T-cell (primary cell): ENCODE results near the gene OR10H1. TPM values are rescaled to one million over a fixed set of nuclear protein-coding genes. Genes with fewer than 3 reads are reported as not detected.

Source experiments
- ATAC-seq, 4 experiments: fragments of 200-7000 bp in 3 of 4; fragments of 150-1000 bp in 1 of 4; cut with Tn5 transposase; replicated peaks in 1 of 4; 1 replicate in 3 of 4; 2 replicates in 1 of 4; pipeline ENCODE4 v1.10.0; 2021; ENCODE audit warnings: moderate library complexity in 3 of 4, mild to moderate bottlenecking in 2 of 4, moderate number of reproducible peaks in 1 of 4
- CTCF ChIA-PET, 2 donors: fragments of 300-600 bp; sonication (Branson Sonifier 250); formaldehyde crosslinking; loops; one replicate each; lab custom pipeline; 2022; ENCODE audit warnings: antibody characterized with exemption in 2 of 2; lab: Charles Lee
- POLR2A ChIA-PET, 2 donors: fragments of 300-600 bp; sonication (Branson Sonifier 250); formaldehyde crosslinking; loops; one replicate each; lab custom pipeline; 2022; ENCODE audit warnings: antibody characterized with exemption in 2 of 2; lab: Charles Lee
- DNase-seq, 35 experiments: peaks; one replicate each; pipeline versions ENCODE4 v3.0.0 to v3.0.0-alpha.2; 2013 to 2023
- H3K27ac ChIP-seq: one replicate; pipeline ENCODE4 v1.5.1; 2013; ENCODE audit warnings: low read length
- H3K27me3 ChIP-seq, 2 experiments: replicated peaks in 1 of 2; 1 replicate in 1 of 2; 2 replicates in 1 of 2; pipeline versions ENCODE4 v1.6.1 to v1.7.0; 2013; ENCODE audit warnings: low read length in 1 of 2, mixed read lengths in 1 of 2; ENCODE audit not compliant: control insufficient read depth in 2 of 2, insufficient read depth in 2 of 2; ENCODE audit errors: extremely low read depth in 1 of 2
- H3K36me3 ChIP-seq, 2 donors: 1 replicate in 1 of 2; 2 replicates in 1 of 2; pipeline versions ENCODE4 v1.6.1 to v1.7.0; 2013; ENCODE audit warnings: low read length in 1 of 2; ENCODE audit not compliant: control insufficient read depth in 2 of 2, insufficient read depth in 1 of 2; ENCODE audit errors: extremely low read depth in 1 of 2
- H3K4me1 ChIP-seq, 2 experiments: 1 replicate in 1 of 2; 2 replicates in 1 of 2; pipeline versions ENCODE4 v1.6.1 to v1.7.0; 2013; ENCODE audit warnings: low read length in 2 of 2, mixed read lengths in 1 of 2; ENCODE audit not compliant: insufficient read depth in 2 of 2, control insufficient read depth in 1 of 2; ENCODE audit errors: extremely low read depth in 1 of 2
- H3K4me3 ChIP-seq, 2 donors: 1 replicate in 1 of 2; 2 replicates in 1 of 2; pipeline versions ENCODE4 v1.5.1 to v1.7.0; 2013; ENCODE audit warnings: mild to moderate bottlenecking in 2 of 2, low read length in 1 of 2, moderate library complexity in 1 of 2; ENCODE audit not compliant: control insufficient read depth in 1 of 2; ENCODE audit errors: extremely low read depth in 1 of 2
- H3K9me3 ChIP-seq: 2 replicates; pipeline ENCODE4 v1.7.0; 2013
- H3K27ac Mint-ChIP-seq, 2 donors: one replicate each; pipeline ENCODE4 v1.8.0; 2020 to 2021; ENCODE audit warnings: mild to moderate bottlenecking in 2 of 2, mixed read lengths in 2 of 2
- H3K27me3 Mint-ChIP-seq, 2 donors: one replicate each; pipeline ENCODE4 v1.8.0; 2021 to 2022; ENCODE audit warnings: mixed read lengths in 2 of 2
- H3K36me3 Mint-ChIP-seq: one replicate; pipeline ENCODE4 v1.8.0; 2021; ENCODE audit warnings: mixed read lengths
- H3K4me1 Mint-ChIP-seq, 3 donors: one replicate each; pipeline ENCODE4 v1.8.0; 2020 to 2022; ENCODE audit warnings: mixed read lengths in 3 of 3, mild to moderate bottlenecking in 1 of 3
- H3K4me3 Mint-ChIP-seq, 3 donors: one replicate each; pipeline ENCODE4 v1.8.0; 2020 to 2022; ENCODE audit warnings: mild to moderate bottlenecking in 3 of 3, mixed read lengths in 3 of 3, moderate library complexity in 3 of 3
- H3K9me3 Mint-ChIP-seq, 3 donors: one replicate each; pipeline ENCODE4 v1.8.0; 2020 to 2022; ENCODE audit warnings: mixed read lengths in 3 of 3
- WGBS: methylation state at CpG from one replicate; pipeline ENCODE4 v1.1.5; 2013; ENCODE audit warnings: missing lambda C conversion rate; ENCODE audit not compliant: insufficient coverage; 5-methylcytosine and 5-hydroxymethylcytosine counted together
- total RNA-seq, 35 experiments: library from RNA in 6 of 35; stranded (reverse) in 6 of 35; fragments of 120-200 nt in 1 of 35; gene quantifications; one replicate each; pipeline versions ENCODE4 v1.2.1 to v1.2.4 and lab custom pipeline; 2013 to 2026

Gene OR10H1
- total RNA-seq, 5 donors from 2014 or later (not counting 1 experiment from before 2014, with no cell fraction given): 0.16 TPM; not detected in 4

DNA sequence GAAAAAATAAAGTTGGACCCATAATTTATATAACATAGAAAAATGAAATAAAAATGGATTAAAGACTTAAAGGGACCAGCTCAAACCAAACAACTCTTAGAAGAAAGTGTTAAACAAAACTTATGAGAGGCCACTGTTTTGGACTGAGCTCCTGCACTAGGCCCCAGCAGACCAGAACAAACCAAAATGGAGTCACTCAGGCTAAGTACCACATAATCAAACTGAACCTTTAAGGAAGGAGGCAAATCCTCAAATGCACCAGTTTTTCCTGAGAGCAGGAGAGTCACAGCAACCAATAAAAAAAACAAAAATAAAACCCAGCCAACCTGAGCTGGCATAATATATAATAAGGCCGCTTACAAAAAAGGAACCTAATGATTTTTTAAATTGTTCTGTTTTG, 10.3 kb upstream of the OR10H1 start:
- POLR2A ChIA-PET: no interaction called here
- H3K36me3 ChIP-seq: no peaks in the 10 kb centered on the region
- H3K9me3 ChIP-seq: no peaks in the 10 kb centered on the region
- H3K27ac ChIP-seq: no peak overlapping the region
- no peak overlapping the region for H3K27ac Mint-ChIP-seq
- no peak for DNase-seq
- H3K27me3 Mint-ChIP-seq: no peaks in the 10 kb centered on the region
- no peak overlapping the region for H3K4me3 ChIP-seq
- H3K4me1 Mint-ChIP-seq: peaks cover 0 to 1% (median 0%) of the 10 kb centered on the region in 3 donors
- H3K9me3 Mint-ChIP-seq: no peaks in the 10 kb centered on the region
- H3K27me3 ChIP-seq: no peaks in the 10 kb centered on the region
- no peak overlapping the region for H3K4me3 Mint-ChIP-seq
- WGBS: no CpG with 5 or more reads among the region's 1 CpG
- no peaks in the 10 kb centered on the region for H3K4me1 ChIP-seq
- no peak for ATAC-seq
- H3K36me3 Mint-ChIP-seq: no peaks in the 10 kb centered on the region
- CTCF ChIA-PET: interaction anchor here in 1 of 2 donors (1.0 kb wide), 1 partner anchor 11 kb away, joined by 4 read pairs; no protein-coding TSS in a partner anchor

DNA sequence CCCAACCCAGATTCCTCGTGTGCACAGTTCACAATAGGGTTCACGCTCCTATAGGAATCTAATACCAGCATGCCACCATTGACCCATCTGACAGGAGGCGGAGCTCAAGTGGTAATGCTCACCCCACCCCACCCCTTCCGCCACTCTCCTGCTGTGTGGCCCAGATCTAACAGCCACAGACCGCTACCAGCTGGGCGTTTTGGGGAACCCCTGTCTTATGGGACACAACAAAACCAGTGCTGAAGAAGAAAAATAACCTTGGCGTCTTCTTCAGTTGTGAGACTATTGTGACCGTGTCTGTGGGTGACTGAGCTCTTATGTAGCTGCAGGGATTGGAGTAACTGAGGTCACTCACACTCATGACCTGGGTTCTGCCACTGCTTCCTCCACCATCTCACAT, 5.2 kb upstream of the OR10H1 start:
- Histone ChIP-seq H3K4me1 (no peaks in the 10 kb centered on the region), H3K27me3 (peaks cover 0 to 2% of the 10 kb centered on the region in 2 experiments), H3K4me3 (no peak overlapping the region), H3K27ac (no peak overlapping the region), H3K9me3 (no peaks in the 10 kb centered on the region), H3K36me3 (no peaks in the 10 kb centered on the region)
- DNase-seq: peak in 9 of 35 experiments; percentile 6 to 45 (median 22)
- Mint-ChIP-seq H3K36me3 (no peaks in the 10 kb centered on the region), H3K4me3 (no peak overlapping the region), H3K4me1 (no peaks in the 10 kb centered on the region), H3K9me3 (no peaks in the 10 kb centered on the region), H3K27me3 (peaks cover 0 to 3% of the 10 kb centered on the region in 2 donors), H3K27ac (no peak overlapping the region)
- 77% methylated on average over 4 of the region's 8 CpGs for WGBS
- ChIA-PET CTCF (interaction anchor here in 1 of 2 donors (0.6 kb wide), 1 partner anchor 185 kb away, joined by 6 read pairs; no protein-coding TSS in a partner anchor), POLR2A (no interaction called here)
- no peak for ATAC-seq

DNA sequence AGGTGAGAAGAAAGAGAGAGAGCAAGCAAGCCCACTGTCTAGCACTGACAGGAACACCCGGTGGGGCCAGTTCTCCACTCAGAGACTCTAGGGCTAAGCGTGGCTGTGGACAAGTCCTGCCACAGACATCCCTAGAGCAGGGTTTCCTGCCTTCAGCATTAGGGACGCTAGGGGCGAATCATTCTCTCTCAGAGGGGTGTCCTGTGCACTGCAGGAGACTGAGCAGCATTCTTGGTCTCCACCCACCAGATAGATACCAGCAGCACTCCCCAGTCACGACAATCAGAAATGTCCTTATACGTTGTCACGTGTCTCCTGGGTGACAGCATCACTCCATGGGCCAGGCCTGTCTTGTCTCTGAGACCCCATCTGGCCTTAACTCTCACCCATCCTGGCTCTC, 1.5 kb downstream of the OR10H1 start:
- H3K4me1 ChIP-seq: peaks cover 0 to 12% of the 10 kb centered on the region in 2 experiments
- H3K9me3 ChIP-seq: no peaks in the 10 kb centered on the region
- ATAC-seq (no peak), DNase-seq (no peak)
- peaks cover 9% of the 10 kb centered on the region in 2 donors for H3K27me3 Mint-ChIP-seq
- no peaks in the 10 kb centered on the region for H3K36me3 Mint-ChIP-seq
- ChIA-PET CTCF (interaction anchor here in 1 of 2 donors (0.6 kb wide), 1 partner anchor 249 kb away, joined by 4 read pairs; no protein-coding TSS in a partner anchor), POLR2A (no interaction called here)
- no peaks in the 10 kb centered on the region for H3K36me3 ChIP-seq
- no peak overlapping the region for H3K4me3 ChIP-seq
- H3K4me3 Mint-ChIP-seq: peak overlapping the region in 1 of 3 donors; percentile 6
- H3K27me3 ChIP-seq: peaks cover 2 to 23% of the 10 kb centered on the region in 2 experiments
- 57% methylated on average over 7 of the region's 7 CpGs for WGBS
- H3K27ac Mint-ChIP-seq: no peak overlapping the region
- peaks cover 5 to 27% (median 23%) of the 10 kb centered on the region in 3 donors for H3K4me1 Mint-ChIP-seq
- H3K9me3 Mint-ChIP-seq: no peaks in the 10 kb centered on the region
- no peak overlapping the region for H3K27ac ChIP-seq

DNA sequence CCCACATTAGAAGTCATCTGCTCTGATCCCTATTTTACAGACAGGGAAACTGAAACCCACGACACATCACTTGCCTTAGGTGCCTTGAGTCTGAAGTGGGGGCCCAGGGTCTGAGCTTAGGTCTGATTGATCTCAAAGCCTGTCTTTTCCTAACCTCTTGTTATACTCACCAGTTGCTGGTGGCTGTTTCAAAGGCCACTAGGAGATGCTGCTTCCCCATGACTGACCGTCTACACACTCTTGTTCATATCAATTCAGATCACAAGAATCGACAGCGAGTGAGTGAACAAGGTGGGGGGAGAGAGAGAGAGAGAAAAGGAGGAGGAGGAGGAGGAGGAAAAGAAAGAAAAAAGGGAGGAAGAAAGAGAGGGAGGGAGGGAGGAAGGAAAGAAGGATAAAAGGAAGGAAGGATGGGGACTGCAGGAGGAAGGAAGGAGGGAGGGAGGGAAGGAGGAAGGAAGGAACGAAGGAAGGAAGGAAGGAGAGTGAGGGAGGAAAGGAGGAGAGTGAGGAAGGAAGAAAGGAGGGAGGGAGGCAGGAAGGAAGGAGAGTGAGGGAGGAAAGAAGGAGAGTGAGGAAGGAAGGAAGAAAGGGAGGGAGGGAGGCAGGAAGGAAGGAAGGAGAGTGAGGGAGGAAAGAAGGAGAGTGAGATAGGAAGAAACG, 3.3 kb downstream of the OR10H1 start:
- Histone ChIP-seq H3K27ac (no peak overlapping the region), H3K9me3 (no peaks in the 10 kb centered on the region), H3K36me3 (no peaks in the 10 kb centered on the region), H3K27me3 (peaks cover 2 to 26% of the 10 kb centered on the region in 2 experiments), H3K4me3 (no peak overlapping the region), H3K4me1 (peaks cover 0 to 12% of the 10 kb centered on the region in 2 experiments)
- WGBS: 15% methylated on average over 3 of the region's 6 CpGs
- H3K4me3 Mint-ChIP-seq: no peak overlapping the region
- H3K27ac Mint-ChIP-seq: no peak overlapping the region
- POLR2A ChIA-PET: no interaction called here
- H3K9me3 Mint-ChIP-seq: no peaks in the 10 kb centered on the region
- ATAC-seq (peak; percentile 64 to 93 (median 73)), DNase-seq (peak in 31 of 35 experiments; percentile 4 to 75 (median 37))
- no peaks in the 10 kb centered on the region for H3K36me3 Mint-ChIP-seq
- H3K27me3 Mint-ChIP-seq: peaks cover 17 to 21% of the 10 kb centered on the region in 2 donors
- CTCF ChIA-PET: interaction anchor here (0.6 to 1.1 kb wide), 5 partner anchors 79 to 301 kb away, joined by 3 to 5 read pairs (median 4); no protein-coding TSS in a partner anchor
- peaks cover 5 to 27% (median 23%) of the 10 kb centered on the region in 3 donors for H3K4me1 Mint-ChIP-seq

DNA sequence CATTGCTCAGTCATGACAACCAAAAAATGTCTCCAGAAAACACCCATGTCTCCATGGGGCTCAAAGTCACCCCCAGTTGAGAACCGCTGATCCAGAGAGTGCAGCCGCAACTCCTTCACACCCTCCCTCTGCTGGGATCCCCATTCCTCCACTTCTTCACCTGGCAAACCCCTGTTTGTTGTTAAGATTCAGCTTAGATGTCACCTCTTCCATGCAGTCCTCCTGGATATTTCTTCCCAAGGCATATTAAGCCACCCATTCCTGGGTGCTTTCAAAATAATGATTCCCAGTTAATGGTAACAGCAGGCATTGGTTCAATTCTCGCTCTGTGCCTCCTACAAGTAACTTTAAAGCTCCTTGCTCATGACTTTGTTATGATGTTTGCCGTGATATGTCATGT, 4.0 kb downstream of the OR10H1 start:
- Histone ChIP-seq H3K4me1 (peaks cover 0 to 12% of the 10 kb centered on the region in 2 experiments), H3K27me3 (peaks cover 2 to 26% of the 10 kb centered on the region in 2 experiments), H3K36me3 (no peaks in the 10 kb centered on the region), H3K9me3 (no peaks in the 10 kb centered on the region), H3K27ac (no peak overlapping the region), H3K4me3 (no peak overlapping the region)
- ChIA-PET CTCF (interaction anchor here (0.5 to 1.1 kb wide), 6 partner anchors 79 to 571 kb away, joined by 3 to 4 read pairs (median 4); no protein-coding TSS in a partner anchor), POLR2A (no interaction called here)
- 81% methylated on average over 4 of the region's 4 CpGs for WGBS
- Mint-ChIP-seq H3K27ac (no peak overlapping the region), H3K9me3 (no peaks in the 10 kb centered on the region), H3K4me1 (peaks cover 5 to 27% (median 23%) of the 10 kb centered on the region in 3 donors), H3K27me3 (peaks cover 17 to 25% of the 10 kb centered on the region in 2 donors), H3K36me3 (no peaks in the 10 kb centered on the region), H3K4me3 (no peak overlapping the region)
- no peak for ATAC-seq
- no peak for DNase-seq

DNA sequence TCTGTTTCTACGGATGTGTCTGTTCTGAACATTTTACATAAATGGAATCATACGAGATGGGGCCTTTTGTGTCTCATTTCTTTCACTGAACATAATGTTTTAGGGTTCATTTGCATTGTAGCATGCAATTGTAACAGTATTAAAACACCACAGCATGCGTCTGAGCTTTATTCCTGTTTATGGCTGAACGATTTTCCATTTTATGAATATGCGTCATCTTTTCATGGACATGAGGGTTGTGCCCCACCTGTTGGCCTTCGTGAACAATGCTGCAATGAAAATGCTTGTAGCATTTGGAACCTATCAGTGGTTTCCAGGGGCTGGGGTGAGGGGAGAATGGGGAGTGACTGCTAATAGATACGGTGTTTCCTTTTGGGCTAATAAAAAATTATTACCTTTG, 5.1 kb downstream of the OR10H1 start:
- H3K27ac ChIP-seq: no peak overlapping the region
- 69% methylated on average over 4 of the region's 7 CpGs for WGBS
- DNase-seq: no peak
- Mint-ChIP-seq H3K4me1 (peaks cover 5 to 27% (median 23%) of the 10 kb centered on the region in 3 donors), H3K36me3 (no peaks in the 10 kb centered on the region), H3K27ac (no peak overlapping the region), H3K27me3 (peaks cover 17 to 22% of the 10 kb centered on the region in 2 donors), H3K9me3 (no peaks in the 10 kb centered on the region), H3K4me3 (no peak overlapping the region)
- ChIA-PET CTCF (no interaction called here), POLR2A (no interaction called here)
- H3K4me1 ChIP-seq: peaks cover 0 to 12% of the 10 kb centered on the region in 2 experiments
- H3K36me3 ChIP-seq: no peaks in the 10 kb centered on the region
- no peak overlapping the region for H3K4me3 ChIP-seq
- ATAC-seq: no peak
- H3K27me3 ChIP-seq: peaks cover 2 to 21% of the 10 kb centered on the region in 2 experiments
- H3K9me3 ChIP-seq: no peaks in the 10 kb centered on the region
